ENCODE data around the gene MTG2. TPM values are rescaled to one million over a fixed set of nuclear protein-coding genes. Genes with fewer than 3 reads are reported as not detected.

The MTG2 gene
- total and polyA plus RNA-seq, 2 of the 8 experiments (the other 6 are each of a cell fraction or from before 2014, with no cell fraction given) = 14.4 to 22.8 TPM

DNA sequence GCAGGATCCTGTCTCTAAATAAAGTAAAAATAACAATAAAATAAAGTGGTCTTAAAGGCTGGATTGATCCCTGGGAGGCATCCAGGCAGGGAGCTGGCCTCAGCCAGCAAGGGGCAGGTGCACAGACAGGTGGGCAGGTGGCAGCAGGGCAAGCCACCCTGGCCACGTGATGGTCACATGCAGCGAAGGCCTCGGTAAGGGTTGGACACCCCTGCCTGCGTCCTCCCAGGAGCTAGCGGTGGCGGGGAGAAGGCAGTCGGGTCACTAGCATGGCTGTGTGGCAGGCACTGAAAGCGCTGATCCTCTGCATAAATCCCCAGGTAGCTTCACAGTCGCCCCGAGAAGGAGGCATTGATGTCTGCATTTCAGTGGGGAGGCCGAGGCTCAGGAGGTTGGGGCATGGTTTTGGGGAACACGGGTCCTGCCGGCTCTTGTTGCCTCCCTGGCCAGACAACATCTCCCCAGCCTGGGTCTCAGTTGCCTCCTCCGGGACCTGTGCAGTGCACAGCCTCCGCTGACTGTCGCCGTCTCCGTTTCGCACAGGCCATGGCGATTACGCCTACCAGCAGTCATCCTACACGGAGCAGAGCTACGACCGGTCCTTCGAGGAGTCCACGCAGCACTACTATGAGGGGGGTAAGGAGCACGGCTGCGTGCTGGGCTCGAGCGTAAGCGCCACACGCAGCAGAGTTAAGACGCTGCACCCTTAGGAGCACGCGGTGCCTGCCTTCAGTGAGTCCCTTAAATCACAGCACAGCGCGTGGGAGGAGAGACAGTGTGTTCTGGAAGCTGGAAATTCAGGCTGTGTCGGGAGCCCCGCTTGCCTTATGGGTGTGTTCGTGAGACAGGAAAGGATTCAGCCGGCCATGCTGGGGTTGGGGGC is 17.7 kb upstream of the MTG2 start (continued):
- no peak for TF ChIP-seq TCF12 (IDR thresholded peaks at IDR 0.05; ENCODE audit: low read depth, low read length)
- TF ChIP-seq, protein P1, sequence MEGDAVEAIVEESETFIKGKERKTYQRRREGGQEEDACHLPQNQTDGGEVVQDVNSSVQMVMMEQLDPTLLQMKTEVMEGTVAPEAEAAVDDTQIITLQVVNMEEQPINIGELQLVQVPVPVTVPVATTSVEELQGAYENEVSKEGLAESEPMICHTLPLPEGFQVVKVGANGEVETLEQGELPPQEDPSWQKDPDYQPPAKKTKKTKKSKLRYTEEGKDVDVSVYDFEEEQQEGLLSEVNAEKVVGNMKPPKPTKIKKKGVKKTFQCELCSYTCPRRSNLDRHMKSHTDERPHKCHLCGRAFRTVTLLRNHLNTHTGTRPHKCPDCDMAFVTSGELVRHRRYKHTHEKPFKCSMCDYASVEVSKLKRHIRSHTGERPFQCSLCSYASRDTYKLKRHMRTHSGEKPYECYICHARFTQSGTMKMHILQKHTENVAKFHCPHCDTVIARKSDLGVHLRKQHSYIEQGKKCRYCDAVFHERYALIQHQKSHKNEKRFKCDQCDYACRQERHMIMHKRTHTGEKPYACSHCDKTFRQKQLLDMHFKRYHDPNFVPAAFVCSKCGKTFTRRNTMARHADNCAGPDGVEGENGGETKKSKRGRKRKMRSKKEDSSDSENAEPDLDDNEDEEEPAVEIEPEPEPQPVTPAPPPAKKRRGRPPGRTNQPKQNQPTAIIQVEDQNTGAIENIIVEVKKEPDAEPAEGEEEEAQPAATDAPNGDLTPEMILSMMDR (IDR thresholded peaks at IDR 0.05; ENCODE audit: control extremely low read depth in 1 of 3, insufficient read depth in 1 of 3, low read depth in 1 of 3, low read length in 3 of 3) = no peak
- no peak for TF ChIP-seq RAD21 (IDR thresholded peaks at IDR 0.05 in 1 of 2, conservative IDR thresholded peaks at IDR 0.05 in 1 of 2; ENCODE audit: low read depth in 2 of 2, low read length in 2 of 2)
- TF ChIP-seq, protein P2, sequence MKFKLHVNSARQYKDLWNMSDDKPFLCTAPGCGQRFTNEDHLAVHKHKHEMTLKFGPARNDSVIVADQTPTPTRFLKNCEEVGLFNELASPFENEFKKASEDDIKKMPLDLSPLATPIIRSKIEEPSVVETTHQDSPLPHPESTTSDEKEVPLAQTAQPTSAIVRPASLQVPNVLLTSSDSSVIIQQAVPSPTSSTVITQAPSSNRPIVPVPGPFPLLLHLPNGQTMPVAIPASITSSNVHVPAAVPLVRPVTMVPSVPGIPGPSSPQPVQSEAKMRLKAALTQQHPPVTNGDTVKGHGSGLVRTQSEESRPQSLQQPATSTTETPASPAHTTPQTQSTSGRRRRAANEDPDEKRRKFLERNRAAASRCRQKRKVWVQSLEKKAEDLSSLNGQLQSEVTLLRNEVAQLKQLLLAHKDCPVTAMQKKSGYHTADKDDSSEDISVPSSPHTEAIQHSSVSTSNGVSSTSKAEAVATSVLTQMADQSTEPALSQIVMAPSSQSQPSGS (IDR thresholded peaks at IDR 0.05; ENCODE audit: low read length) = no peak
- no peak for TF ChIP-seq BRCA1 (IDR thresholded peaks at IDR 0.05; ENCODE audit: low read depth, low read length)
- no peak for TF ChIP-seq SP1 (IDR thresholded peaks at IDR 0.05; ENCODE audit: low read depth, low read length)
